Measurements from ENCODE around the gene HCAR2.
"Not testable (repeated sequence)": the region's sequence is repeated elsewhere in the genome, so short reads cannot be mapped to it uniquely, and the experiment has no call there.

GRCh38 chr12:122702890-122703611, at the start of gene HCAR2:
- not testable (repeated sequence) for TF ChIP-seq CTCF, POLR2A (IDR thresholded peaks at IDR 0.05)

Data from lower leg skin (tissue), 3 donors.